VCaP (cell line): ENCODE measurements around the gene MARK3.

Experiments
- H3K27ac ChIP-seq: fragments of 450-650 bp; 2 replicates; pipeline ENCODE4 v1.5.1; 2017
- CTCF ChIP-seq: fragments of 450-650 bp; conservative IDR thresholded peaks from 2 replicates; pipeline ENCODE4 v1.5.1; 2017; ENCODE audit warnings: mild to moderate bottlenecking, moderate library complexity

The MARK3 gene

GRCh38 chr14:103527408-103528145, 142.4 kb downstream of the MARK3 start:
- TF ChIP-seq CTCF = no peak
- peak overlapping the region; percentile 98 for H3K27ac ChIP-seq

- no peak for TF ChIP-seq CTCF
- H3K27ac ChIP-seq = peak overlapping the region; percentile 98
Observed at GRCh38 chr14:103528146-103528586, 143.0 kb downstream of the MARK3 start.

- H3K27ac ChIP-seq = peak within 1 kb of the TSS; percentile 98
- TF ChIP-seq CTCF = no peak
Observed at GRCh38 chr14:103528587-103529382, 143.6 kb downstream of the MARK3 start, which contains the start of gene TRMT61A. TSS of gene TRMT61A (plus strand) at chr14:103529196. CDS start at chr14:103529979, 783 bp downstream.

- peak overlapping the region; percentile 98 for H3K27ac ChIP-seq
- TF ChIP-seq CTCF = no peak
Observed at GRCh38 chr14:103529383-103530365, 144.5 kb downstream of the MARK3 start.

GRCh38 chr14:103530390-103530789, 145.2 kb downstream of the MARK3 start:
- H3K27ac ChIP-seq = peak overlapping the region; percentile 98; the same call in 1 of the 2 replicates
- no peak for TF ChIP-seq CTCF

GRCh38 chr14:103530831-103531230, 145.6 kb downstream of the MARK3 start:
- TF ChIP-seq CTCF = no peak
- no peak overlapping the region for H3K27ac ChIP-seq
